SW 1271 (cell line): ENCODE results near the gene BCDIN3D.

Experiments used
- DNase-seq, 2 experiments: peaks; one replicate each; lab custom pipeline; 2025; lab: John Stamatoyannopoulos, UW

BCDIN3D gene

DNA sequence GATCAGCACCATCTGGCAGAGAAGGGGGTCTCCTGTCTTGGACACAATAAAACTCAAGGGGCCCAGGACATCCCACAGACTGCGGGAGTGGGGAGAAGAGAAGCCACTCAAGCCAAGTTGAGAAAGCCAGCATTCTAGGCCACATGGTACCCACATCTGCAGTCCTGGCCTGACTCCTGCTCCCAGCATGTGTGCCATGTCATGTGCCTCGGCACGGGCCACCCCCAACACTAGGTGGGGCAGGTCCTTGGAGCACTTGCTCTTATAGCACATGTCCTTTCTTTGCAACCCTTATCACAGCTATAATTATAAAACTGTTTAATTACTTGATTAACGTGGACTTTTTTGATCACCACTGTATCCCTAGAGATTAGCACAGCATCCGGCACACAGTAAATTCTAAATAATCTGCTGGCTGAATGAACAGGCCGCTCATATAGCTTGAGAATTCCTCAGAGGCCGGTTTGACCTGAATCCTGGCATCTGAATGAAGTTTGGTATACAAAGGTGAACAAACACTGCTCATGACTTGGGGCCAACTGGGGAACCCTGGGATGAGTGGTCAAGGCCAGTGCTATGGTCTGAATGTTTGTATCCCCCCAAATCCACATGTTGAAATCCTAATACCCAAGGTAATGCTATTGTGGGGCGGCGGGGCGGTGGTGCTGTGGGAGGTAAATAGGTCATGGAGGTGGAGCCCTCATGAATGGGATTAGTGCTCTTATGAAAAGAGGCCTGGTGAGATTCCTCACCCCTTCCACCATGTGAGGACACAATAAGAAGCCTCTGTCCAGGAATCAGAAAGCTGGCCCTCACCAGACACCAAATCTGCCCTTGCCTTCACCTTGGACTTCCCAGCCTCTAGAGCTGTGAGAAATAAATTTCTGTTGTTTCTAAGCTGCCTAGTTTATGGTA, 21.3 kb downstream of the BCDIN3D start:
- no peak for DNase-seq

DNA sequence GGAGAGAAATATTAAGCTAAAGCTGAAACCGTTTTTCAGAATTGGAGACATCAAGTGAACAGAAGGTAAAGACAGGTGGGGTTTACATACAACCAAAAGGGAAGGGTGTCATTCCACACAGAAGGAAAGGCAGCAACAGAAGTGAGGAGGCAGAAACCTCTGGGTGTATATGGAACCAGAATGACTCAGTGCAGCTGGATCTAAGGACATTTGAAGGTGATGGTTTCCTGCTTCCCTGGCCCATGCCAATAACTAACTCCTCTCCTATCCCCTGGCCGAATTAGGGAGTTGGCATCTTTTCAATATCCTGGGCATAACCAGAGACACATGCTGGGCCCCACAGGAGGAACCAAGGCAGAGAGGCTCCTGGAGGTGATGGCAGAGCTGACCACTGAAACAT, 23.1 kb downstream of the BCDIN3D start:
- DNase-seq, result no peak

DNA sequence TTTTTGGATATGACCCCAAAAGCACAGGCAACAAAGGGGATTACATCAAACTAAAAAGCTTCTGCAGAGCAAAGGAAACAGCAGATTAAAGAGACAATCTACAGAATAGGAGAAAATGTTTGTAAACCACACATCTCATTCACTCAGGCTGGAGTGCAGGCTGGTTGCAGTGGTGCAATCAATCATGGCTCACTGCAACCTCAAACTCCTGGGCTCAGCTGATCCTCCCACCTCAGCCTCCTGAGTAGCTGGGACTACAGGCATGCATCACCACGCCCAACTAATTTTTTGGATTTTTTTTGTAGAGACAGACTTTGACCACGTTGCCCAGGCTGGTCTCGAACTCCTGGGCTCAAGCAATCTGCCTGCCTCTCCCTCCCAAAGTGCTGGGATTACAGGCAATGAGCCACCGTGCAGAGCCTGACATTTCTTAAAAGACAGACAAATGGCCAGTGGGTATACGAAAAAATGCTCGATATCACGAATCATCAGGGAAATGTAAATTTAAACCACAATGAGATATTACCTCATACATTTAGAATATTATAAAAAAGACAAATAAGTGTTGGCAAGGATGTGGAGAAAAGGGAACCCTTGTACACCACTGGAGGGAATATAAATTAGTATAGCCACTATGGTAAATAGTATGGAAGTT, 24.5 kb downstream of the BCDIN3D start:
- DNase-seq, result no peak

DNA sequence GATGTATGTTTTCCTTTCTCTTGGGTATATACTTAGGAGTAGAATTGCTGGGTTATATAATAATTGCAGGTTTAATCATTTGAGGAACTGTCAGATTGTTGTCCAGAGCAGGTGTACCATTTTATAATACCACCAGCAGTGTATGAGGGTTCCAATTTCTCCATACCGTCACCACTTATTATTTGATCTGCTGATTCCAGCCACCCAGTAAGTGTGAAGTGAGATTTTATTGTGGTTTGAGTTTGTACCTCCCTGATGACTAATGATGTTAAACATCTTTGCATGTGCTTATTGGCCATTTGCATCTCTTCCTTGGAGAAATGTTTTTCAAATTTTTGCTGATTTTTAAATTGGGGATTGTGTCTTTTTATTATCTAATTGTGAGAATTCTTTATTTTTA, 29.8 kb downstream of the BCDIN3D start:
- no peak for DNase-seq

DNA sequence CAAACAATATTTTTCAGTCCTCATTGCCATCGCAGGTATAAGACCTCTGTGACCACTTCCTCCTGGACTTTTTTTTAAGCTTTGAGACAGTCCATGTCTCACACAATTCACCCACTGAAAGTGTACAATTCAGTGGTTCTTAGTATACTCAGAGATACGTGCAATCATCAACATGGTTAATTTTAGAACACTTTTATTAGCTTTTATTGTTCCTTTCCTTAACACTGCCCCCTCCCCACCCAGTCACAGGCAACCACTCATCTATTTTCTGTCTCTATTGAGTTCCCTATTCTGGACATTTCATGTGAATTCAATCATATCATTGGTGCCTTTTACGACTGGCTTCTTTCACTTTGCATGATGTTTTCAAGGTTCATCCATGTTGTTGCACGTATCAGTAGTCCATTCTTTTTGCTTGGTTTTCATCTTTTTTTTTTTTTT, 30.9 kb downstream of the BCDIN3D start:
- no peak for DNase-seq

DNA sequence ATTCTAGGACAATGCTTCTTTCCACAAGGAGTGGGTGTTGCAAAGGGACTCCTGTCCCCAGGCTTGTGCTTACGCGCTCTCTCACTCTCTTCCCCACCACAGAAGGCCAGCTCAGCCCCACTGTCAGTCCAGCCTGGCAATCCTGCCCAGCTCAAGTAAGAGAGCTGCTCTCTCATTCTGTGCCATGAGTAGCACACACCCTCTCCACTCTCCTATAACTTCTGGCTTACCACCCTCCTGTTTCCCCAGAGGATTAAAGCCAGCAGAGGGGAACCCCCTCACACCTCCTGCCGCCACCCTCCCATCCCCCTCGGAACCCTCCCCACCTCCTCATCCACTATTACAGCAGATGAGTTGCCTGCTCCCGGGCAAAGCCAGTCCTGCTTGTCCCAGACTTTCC, 31.8 kb downstream of the BCDIN3D start:
- DNase-seq, result no peak

DNA sequence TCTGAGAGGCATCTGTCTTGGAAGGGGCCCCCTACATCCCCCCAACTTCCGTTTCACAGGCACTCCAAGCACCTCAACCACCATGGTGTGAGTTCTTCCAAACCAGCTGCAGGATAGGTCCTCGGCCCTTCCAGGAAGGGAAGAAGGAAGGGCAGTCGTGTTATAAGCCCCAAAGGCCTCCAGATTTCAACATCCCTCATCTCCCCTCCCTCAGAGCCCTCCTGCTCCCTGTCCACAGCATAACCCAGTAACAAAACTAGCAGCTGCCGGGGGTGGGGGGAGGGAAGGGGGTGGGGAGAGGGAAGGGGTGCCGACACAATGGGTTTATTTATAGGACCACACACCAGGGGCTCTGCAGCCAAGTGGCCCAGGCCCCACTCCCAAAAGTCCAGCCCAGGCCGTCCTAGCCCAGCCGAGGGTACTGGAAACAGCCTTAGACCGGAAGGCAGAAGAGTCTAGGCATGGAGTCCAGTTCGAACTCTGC, 33.0 kb downstream of the BCDIN3D start:
- no peak for DNase-seq

DNA sequence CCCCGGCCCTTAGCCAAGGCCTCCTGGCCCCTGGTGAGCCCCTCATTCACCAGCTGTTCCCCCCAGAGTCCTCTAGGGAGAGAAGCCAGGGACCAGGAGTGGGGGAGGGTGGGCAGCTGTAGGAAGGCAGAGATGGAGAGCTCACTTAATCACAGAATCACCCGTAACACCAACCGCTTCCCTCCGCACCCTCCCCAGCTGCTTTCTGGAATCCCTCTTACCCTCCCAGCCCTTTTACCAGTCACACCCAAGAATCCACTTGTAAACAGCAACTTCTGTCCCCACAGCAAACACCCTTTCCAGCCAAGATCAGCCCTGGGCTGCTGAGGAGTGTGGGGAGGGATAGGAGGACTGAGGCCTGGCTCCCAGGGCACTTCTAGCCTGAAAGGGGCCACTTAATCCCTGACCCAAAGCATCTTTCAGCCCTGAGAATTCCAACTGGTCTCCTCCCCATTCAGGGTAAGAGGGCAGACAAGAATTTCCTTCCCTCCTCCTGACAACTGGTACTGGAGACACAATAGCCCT, 33.5 kb downstream of the BCDIN3D start:
- no peak for DNase-seq

DNA sequence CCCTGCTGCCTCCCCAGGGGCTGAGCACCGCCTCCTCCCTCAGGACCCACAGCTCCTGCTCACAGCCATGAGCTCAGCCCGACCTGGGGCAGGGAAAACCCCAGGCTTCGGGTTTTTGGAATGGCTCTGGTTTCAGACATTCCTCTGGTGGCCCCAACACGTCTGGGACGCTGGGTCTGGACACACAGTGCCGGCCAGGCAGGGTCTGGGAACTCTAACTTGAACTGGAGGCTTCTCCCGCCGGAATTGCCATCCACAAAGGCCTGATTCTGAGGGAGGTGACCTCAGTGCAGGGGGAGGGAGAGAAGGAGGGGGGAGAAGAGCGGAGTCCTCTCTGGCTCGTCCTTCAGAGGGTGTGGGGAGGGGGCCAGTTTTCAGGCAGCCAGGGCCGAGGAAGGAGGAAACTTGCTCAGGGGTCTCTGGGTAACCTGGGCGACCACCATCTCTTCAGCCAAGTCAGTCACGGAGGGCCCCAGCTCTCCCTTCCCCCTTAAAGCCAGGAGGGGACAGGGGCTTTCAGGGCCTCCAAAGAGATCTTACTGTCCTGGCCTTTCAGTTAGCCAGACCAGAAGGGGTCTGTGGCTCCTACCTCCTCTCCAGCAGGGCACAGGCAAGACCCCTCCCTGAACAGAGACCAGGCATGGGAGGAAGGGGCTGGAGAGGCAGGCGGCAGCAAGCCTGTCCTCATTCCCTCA, 34.1 kb downstream of the BCDIN3D start:
- no peak for DNase-seq

DNA sequence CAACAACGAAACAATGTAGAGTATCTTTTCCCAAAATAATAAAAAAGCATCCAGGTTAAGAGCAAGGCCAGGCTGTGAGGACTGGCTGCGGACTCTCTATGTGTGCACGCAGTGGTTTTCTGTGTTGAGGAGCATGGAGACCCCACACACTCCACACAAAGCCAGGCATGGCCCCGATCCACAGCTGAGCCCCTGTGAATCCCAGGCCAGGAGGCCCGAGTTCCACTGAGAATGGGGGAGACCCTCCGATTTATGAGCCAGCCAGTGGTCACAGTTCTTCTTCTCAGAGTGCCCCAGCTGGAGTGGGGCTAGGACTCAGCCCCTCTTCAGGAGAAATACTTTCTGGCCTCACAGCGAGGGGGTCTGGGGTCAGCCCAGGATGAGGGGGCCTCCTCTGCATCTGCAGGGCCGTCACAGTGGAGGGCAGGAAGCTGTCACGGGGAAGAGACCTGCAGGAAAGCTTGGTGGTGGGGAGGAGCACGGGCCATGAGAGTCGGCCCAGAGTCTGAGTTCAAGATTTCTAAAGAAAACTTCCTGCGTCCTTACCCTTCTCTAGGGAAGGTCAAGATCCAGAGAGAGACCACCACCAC, 34.8 kb downstream of the BCDIN3D start:
- no peak for DNase-seq

DNA sequence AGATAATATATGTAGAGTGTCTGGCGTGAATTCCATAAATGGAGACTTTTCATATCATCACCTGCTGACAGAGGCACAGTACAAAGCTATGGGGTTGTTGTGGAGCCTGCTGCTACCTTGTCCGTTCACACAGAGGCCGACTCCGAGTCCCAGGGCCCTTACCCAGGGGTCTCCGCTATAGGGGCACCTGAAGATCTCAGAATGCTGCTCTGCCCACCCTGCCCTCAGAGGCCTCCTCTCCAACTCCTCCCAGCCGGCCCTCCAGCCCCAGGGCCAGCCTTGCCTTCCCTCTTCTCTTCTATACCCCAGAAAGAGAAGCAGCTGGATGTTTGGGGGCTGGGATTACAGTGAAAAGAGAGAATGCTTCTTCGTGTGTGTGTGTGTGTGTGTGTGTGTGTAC, 36.0 kb downstream of the BCDIN3D start:
- no peak for DNase-seq

DNA sequence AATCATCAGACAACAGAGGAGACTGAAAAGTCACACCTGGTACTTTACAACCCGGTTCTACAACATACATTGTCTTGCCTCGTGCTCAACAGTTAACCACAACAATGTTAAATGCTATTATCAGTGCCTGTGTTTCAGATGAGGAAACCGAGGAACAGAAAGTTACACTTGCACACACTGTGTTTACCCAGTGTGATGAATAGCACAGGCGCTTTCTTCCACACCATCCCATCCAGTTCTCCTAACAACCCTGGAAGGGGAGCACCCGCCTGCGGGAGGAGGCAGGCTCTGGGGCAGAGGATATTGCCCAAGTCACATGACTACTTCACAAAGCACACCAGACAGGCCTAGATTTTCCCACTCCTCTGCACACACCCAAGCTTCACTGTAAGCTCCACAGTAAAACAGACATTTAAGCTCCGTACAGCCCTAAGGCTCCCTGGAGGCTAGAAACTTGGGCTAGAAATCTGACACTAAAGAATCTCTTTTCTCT, 36.5 kb downstream of the BCDIN3D start:
- DNase-seq, result no peak

DNA sequence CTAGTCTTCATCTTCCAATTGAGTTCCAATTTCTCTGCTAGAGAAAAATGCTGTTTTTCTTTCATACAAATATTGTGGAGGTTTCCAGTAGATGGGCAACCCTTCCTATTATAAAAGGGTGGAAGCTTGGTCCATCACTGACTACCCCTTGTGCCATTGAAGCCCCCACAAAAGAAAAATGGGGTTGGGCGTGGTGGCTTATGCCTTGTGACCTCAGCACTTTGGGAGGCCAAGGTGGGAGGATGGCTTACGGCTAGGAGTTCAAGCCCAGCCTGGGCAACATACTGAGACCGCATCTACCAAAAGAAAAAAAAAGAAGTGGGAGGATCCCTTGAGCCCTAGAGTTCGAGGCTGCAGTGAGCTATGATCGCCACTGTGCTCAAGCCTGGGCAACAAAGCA, 37.5 kb downstream of the BCDIN3D start:
- DNase-seq, result no peak

DNA sequence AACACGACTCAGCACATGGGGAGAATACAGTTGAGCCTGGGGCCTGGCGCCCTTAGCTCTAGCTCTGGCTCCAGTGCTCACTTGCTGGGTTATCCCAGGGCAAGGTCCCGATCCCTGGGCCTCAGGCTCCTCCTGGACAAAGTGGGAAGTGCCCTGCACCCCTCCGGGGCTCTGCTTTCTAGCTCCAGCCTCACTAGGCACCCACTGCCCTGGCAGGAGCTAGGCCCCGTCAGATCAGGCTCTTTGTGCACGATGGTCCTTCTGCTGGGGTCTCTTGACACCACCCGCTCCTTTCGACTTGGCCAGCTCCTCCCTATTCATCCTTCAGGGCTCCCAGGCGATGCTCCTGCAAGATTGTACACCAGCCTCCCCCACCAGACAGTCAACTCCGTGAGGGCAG, 38.1 kb downstream of the BCDIN3D start:
- no peak for DNase-seq

DNA sequence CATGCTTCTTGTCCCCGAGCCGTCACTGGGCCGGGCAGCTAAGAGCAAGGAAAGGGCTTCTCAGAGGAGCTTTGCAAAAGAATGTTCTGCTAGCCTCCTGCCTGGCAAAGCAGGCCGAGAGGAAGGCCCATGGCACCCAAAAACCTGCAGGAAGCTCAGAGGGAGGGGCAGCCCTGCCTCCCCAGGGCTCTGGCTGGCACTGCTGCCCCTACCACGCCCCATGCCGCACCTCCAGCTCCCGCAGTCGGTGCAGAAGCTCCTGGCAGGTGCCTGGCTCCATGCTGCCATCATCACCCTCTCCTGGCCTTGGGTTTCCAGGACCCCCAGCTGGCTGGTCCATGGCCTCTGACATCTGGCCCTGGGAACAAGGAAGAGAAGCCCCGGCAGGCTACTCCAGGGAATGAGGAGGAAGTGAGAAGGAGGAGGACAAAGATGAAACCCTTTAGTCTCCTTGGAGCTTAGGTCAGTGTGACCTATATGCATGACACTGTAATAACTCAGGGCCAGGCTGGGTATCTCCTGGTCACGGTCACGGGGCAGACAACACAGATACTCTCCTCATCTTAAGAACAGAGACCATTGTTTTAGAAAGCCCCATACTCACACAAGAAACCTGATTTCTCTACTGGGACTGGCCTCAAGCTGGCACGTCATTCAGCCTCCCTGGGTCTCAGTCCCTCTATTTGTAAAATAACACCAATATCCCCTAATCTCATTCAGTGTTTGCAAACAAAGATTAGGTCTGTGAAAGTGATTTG, 39.0 kb downstream of the BCDIN3D start:
- DNase-seq, result no peak

DNA sequence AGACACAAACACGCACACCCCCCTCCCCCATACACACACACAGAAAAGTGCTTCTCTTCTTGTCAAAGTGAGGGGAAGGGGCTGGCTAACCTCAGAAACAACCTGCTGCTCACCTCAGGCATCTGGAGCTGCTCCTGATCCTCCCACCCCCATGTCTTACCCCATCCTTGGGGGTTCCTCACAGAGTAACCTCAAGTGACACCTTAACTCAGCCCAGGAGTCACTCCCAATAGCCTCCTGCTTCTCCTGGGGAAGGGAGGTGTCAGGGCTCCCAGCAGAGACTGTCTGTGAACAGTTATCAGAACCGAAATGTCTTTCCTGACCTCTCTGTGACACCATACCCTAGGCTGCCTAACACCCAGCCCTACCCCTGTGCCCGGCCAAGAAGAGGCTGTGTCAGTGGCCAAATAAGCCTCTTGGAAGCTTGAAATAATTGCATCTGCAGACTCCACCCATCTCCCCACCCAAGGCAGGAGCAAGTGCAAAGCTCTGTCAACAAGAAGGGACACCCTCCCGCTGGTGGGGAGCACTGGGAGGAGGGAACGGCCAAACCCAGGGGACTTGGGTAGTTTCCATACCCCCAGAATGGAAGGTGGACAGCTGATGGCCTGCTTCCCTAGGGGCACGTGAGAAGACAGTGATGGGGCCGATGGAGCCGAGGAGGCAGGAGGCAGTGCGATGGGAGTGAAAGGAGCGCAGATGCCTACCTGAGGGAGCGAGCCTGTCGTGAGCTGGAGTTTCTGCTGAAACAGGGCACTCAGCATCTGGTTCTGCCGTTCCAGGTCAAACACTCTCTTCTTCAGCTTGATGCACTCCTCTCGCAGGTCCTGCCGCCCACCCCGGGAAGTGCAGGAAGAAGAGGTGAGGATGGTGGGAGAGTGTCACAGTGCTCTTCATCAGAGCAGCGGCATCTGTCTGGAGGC, 41.5 kb downstream of the BCDIN3D start:
- DNase-seq, result no peak

DNA sequence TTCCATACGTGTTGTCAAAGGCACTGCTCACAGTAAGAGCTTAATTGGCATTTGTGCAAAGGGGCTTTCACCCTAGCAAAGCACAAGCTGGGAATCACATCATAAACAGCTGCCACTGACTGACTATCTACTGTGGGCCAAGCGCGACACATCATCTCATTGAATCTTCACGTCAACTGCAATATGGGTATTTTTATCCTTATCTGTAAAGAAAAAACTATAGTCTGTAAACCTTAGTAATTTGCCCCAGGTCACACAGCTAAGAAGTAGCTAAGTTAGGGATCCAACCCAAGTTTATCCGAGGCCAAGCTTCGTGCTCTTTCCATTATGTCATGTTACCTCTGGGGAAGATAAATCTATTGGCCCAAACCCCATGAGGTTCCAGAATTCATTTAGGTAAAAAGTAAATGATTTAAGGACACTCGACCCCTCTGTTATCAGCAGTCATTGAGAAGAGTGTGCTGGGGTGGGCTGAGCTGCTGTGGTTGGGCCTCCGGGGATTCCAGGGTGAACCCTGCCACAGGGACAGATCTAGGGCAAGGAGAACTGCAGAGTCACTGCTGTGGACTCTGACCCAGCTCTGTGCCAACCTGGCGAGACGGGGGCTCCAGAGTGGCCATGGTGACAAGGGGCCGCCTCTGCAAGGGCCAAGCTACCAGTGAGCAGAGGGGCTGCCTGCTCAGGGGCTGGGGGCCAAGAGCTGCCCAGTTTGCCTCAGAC, 42.3 kb downstream of the BCDIN3D start:
- DNase-seq, result no peak

DNA sequence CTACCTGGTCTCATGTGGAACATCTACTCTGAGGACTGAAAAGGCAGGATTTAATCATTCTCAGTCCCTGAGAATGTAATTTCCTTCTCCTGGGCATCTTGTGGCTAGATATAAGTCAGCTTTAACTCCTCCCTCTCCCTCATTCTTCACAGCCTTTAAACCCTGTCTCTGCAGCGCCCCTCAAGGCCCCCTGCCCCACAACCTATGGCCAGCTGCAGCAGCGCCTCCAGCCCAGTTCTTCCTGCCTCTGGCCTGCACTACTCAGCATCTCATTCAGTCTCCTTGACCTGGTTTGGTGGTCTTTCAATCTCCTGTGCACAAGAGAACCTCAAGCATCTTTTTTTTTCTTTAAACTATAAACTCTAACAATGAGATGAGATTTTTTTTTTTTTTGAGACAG, 44.0 kb downstream of the BCDIN3D start:
- DNase-seq, result no peak

DNA sequence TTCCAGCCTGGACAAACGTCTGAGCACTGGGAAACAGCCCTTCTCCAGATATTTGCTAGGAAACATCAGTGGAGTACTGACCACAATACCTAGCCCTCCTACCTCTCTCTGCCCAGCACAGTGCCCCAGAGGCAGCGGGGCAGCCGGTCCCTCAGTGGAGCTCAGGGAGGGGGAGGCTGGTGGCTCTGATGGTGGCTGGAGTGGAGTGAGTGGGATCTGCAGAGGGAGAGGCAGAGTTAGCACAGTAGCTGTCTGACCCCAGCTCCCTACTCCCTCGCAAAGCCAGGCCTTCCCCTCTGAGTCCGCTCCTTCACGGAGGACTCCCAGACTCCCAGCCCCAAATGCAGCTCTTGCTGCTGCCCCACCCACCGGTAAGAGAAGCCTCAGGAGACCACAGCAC, 44.7 kb downstream of the BCDIN3D start:
- no peak for DNase-seq

DNA sequence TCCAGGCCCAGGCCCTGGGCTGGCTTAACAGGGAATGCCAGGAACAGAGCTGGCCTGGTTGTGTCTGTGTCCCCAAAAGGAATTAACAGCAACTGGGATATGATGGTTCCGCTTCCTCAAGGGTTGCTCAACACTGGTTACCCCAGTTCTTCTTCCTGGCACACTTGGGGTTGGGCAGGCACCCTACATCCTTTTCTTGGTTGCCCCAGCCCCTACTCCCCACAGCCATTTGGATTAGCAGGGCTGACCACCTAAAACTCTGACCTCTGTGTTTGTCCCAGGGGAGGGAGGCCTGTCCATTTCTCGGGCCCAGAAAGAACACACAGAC, 45.5 kb downstream of the BCDIN3D start:
- no peak for DNase-seq
